ENCODE data around the gene SPATA33. TPM values are rescaled to one million over a fixed set of nuclear protein-coding genes. Genes with fewer than 3 reads are reported as not detected.

Gene SPATA33
- total and polyA plus RNA-seq, 10 of the 15 experiments (the other 5 are each of a cell fraction or from before 2014, with no cell fraction given), result 1.1 to 15.8 (median 7.6) TPM

DNA sequence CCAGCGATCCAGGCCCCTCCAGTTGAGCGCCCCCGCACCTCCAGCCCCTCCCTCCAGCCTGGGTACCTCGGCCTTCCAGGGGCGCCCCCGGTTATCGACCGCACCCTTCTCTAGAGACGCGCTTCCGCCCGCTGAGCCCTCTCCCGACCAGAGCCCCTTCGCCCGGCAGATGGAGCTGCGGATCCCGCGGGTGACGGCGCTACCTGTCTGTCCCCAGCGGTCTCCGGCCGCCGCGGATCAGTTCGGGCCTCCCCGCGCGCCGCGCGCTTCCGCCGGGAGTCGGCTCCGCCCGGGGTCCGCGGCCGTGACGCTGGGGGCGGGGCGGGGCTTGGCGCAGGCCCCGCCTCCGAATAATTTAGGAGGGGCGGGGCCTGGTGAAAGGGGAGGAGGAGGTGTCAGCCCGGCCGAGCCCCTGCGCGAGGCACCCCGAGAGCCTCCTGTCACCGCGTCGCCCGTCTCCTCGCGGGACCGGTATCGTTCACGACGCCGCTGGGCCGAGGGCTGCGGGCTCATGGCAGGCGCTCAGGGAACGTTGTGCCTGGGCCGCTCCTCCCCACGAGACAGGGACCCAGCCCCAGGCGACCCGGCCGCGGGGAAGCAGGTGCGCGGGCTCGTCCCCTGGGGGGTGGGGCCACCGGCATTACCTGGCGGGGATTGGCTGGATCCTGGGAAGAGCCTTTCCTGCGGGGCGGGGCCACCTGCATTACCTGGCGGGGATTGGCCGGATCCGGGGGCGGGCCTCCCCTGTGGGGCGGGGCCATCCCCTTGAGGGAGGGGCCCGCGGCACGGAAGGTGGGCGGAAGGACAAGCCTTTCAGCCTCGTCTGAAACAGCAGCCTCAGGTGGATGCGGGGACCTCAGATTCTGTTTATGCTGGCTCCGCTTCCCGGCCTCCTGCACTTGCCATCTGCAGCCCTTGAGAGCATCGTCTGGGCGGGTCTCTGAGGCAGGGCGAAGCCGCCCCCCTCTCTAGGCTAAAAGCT lies 44.1 kb downstream of the SPATA33 start, which contains the start of gene SPATA2L:
Gene SPATA2L (minus strand): TSS at position 281 of the 982 bp plus-strand sequence. CDS start 473 bp downstream, outside the sequence.
- CTCF ChIA-PET, result interaction anchor here (1.0 to 3.2 kb wide), 5 partner anchors 13 to 171 kb away, joined by 4 to 56 read pairs (median 5); partner anchors contain the start of genes CHMP1A, SPATA33 and TCF25
- H2AFZ ChIP-seq (ENCODE audit: control insufficient read depth, low read depth, low read length), result peak within 1 kb of the TSS; percentile 77
- FAIRE-seq (peak; percentile 70), ATAC-seq (peak; percentile 82), DNase-seq (ENCODE audit: low read depth, low spot score) (peak; percentile 73)
- peak within 1 kb of the TSS; percentile 83 for H3K4me3 ChIP-seq
- in situ Hi-C loops (cut with MboI), result loop anchor here (5.0 to 10.0 kb wide), 2 partner anchors 93 to 161 kb away; no protein-coding TSS in a partner anchor
- peak within 1 kb of the TSS; percentile 55 for H3K27ac ChIP-seq (ENCODE audit: control insufficient read depth, insufficient read depth)
- H3K9ac ChIP-seq (ENCODE audit: control insufficient read depth, insufficient read depth, low read length), result peak within 1 kb of the TSS; percentile 41
- no peaks in the 10 kb centered on the region for H3K79me2 ChIP-seq (ENCODE audit: control insufficient read depth, insufficient read depth, low read length)
- RAD21 ChIA-PET (ENCODE audit: unreplicated experiment), result interaction anchor here (0.8 to 3.5 kb wide), 5 partner anchors 15 to 162 kb away, joined by 3 to 26 read pairs (median 17); partner anchors contain the start of gene CDK10
- intact Hi-C loops (cut with micrococcal nuclease; ENCODE audit: unreplicated experiment), result loop anchor here (10.0 kb wide), 1 partner anchor 213 kb away; the partner anchor contains the start of gene MC1R
- H4K20me1 ChIP-seq (ENCODE audit: control insufficient read depth, insufficient read depth), result no peaks in the 10 kb centered on the region
- SMC1A ChIA-PET (ENCODE audit: uncharacterized antibody, unreplicated experiment), result interaction anchor here (1.5 kb wide), 1 partner anchor 159 kb away, joined by 4 read pairs; no protein-coding TSS in a partner anchor
- no peaks in the 10 kb centered on the region for H3K27me3 ChIP-seq (replicated peaks in 1 of 2; ENCODE audit: control insufficient read depth in 2 of 2, insufficient read depth in 2 of 2, low read length in 1 of 2)
- peaks cover 0 to 2% of the 10 kb centered on the region in 2 experiments; a peak in 2 of 4 replicates for H3K36me3 ChIP-seq (ENCODE audit: control insufficient read depth in 2 of 2, insufficient read depth in 2 of 2, low read length in 1 of 2)
- WGBS (ENCODE audit: insufficient coverage, insufficient replicate concordance, low lambda C conversion rate, missing lambda C conversion rate), result under 1% methylated on average over 66 of the region's 97 CpGs
- POLR2A ChIA-PET, result interaction anchor here (1.3 to 2.1 kb wide), 3 partner anchors 159 to 173 kb away, joined by 4 to 20 read pairs (median 7); partner anchors contain the start of gene TCF25
- BruUV-seq (replicated peaks), result no TSS peak
- peaks cover 16% of the 10 kb centered on the region for H3K4me1 ChIP-seq (ENCODE audit: control insufficient read depth, insufficient read depth, low read length)
- peak within 1 kb of the TSS; percentile 91 for H3K4me2 ChIP-seq (ENCODE audit: control insufficient read depth, insufficient read depth)
- H3K9me3 ChIP-seq (replicated peaks; ENCODE audit: control insufficient read depth, insufficient read depth, low read length), result no peaks in the 10 kb centered on the region
- peak; percentile 73 for TF ChIP-seq MXI1 (IDR thresholded peaks at IDR 0.05; ENCODE audit: low read depth, low read length)
- TF ChIP-seq TCF3 (IDR thresholded peaks at IDR 0.05; ENCODE audit: borderline replicate concordance, insufficient read depth, low read depth, low read length), result 0 out of 2 replicates have a peak, but pooled peaks have one; percentile 28
- TF ChIP-seq NR2C2 (IDR thresholded peaks at IDR 0.05; ENCODE audit: borderline replicate concordance, control insufficient read depth, insufficient read length, low read depth), result no peak
- TF ChIP-seq FOXK2 (IDR thresholded peaks at IDR 0.05), result no peak
- TF ChIP-seq CBFB (IDR thresholded peaks at IDR 0.05; ENCODE audit: low read depth), result no peak
- TF ChIP-seq BCL3 (IDR thresholded peaks at IDR 0.05; ENCODE audit: borderline replicate concordance, insufficient read depth, low read depth, low read length, poor library complexity, severe bottlenecking), result no peak
- TF ChIP-seq STAT3 (IDR thresholded peaks at IDR 0.05; ENCODE audit: low read depth, low read length), result no peak
- TF ChIP-seq SP1 (IDR thresholded peaks at IDR 0.05; ENCODE audit: low read depth, low read length), result peak; percentile 81
- TF ChIP-seq PAX5 (IDR thresholded peaks at IDR 0.05; ENCODE audit: borderline replicate concordance, low read depth, low read length), result no peak; the same call in 1 of the 2 replicates
- TF ChIP-seq CHD4 (IDR thresholded peaks at IDR 0.05), result no peak
- no peak for TF ChIP-seq ETV6 (conservative IDR thresholded peaks at IDR 0.05 in 1 of 2, IDR thresholded peaks at IDR 0.05 in 1 of 2; ENCODE audit: borderline replicate concordance in 1 of 2, low read depth in 1 of 2)
- TF ChIP-seq MYB (IDR thresholded peaks at IDR 0.05; ENCODE audit: borderline replicate concordance, low read depth, low read length), result no peak
- TF ChIP-seq, protein P1, sequence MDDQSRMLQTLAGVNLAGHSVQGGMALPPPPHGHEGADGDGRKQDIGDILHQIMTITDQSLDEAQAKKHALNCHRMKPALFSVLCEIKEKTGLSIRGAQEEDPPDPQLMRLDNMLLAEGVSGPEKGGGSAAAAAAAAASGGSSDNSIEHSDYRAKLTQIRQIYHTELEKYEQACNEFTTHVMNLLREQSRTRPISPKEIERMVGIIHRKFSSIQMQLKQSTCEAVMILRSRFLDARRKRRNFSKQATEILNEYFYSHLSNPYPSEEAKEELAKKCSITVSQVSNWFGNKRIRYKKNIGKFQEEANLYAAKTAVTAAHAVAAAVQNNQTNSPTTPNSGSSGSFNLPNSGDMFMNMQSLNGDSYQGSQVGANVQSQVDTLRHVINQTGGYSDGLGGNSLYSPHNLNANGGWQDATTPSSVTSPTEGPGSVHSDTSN (IDR thresholded peaks at IDR 0.05; ENCODE audit: insufficient replicate concordance, low read depth, low read length), result no peak
- TF ChIP-seq PAX8 (IDR thresholded peaks at IDR 0.05), result no peak
- TF ChIP-seq BCL11A (IDR thresholded peaks at IDR 0.05; ENCODE audit: low read depth, low read length), result no peak
- TF ChIP-seq ZBTB4 (CRISPR knock-in tag; IDR thresholded peaks at IDR 0.05), result no peak

Data from GM12878 (cell line).